ENCODE results near the gene VEPH1.

- no peak for TF ChIP-seq CTCF (optimal IDR thresholded peaks at IDR 0.05 in 1 of 3, IDR thresholded peaks at IDR 0.05 in 1 of 3, conservative IDR thresholded peaks at IDR 0.05 in 1 of 3; ENCODE audit: extremely low read depth in 1 of 3, insufficient read depth in 2 of 3, low read length in 3 of 3)
- TF ChIP-seq EZH2 (IDR thresholded peaks at IDR 0.05; ENCODE audit: low read length), result no peak
These were observed 247.4 kb downstream of the VEPH1 start for GRCh38 chr3:157255797-157256196.
